Liver (tissue), 9 donors: ENCODE results near the gene LPP. TPM values are rescaled to one million over a fixed set of nuclear protein-coding genes. Genes with fewer than 3 reads are reported as not detected.

Experiments used
- DNase-seq: peaks from one replicate; pipeline ENCODE4 v3.0.0-alpha.2; 2017; ENCODE audit warnings: low spot score
- H3K27ac ChIP-seq, 2 donors: one replicate each; pipeline ENCODE4 v1.7.0; 2013; ENCODE audit warnings: inconsistent platforms in 2 of 2, low read length in 2 of 2, control low read depth in 1 of 2, low read depth in 1 of 2, mild to moderate bottlenecking in 1 of 2
- H3K27me3 ChIP-seq, 4 donors: one replicate each; pipeline versions ENCODE4 v1.6.1 to v1.7.0; 2013; ENCODE audit warnings: low read length in 3 of 4, inconsistent platforms in 1 of 4, mild to moderate bottlenecking in 1 of 4, moderate library complexity in 1 of 4; ENCODE audit not compliant: control insufficient read depth in 4 of 4, insufficient read depth in 4 of 4
- H3K36me3 ChIP-seq, 4 donors: one replicate each; pipeline versions ENCODE4 v1.6.1 to v1.7.0; 2013; ENCODE audit warnings: low read length in 3 of 4, mild to moderate bottlenecking in 3 of 4, low read depth in 1 of 4, moderate library complexity in 1 of 4; ENCODE audit not compliant: control insufficient read depth in 4 of 4, insufficient read depth in 3 of 4
- H3K4me1 ChIP-seq, 4 donors: one replicate each; pipeline versions ENCODE4 v1.6.1 to v1.7.0; 2013; ENCODE audit warnings: low read length in 3 of 4, mild to moderate bottlenecking in 3 of 4, moderate library complexity in 1 of 4; ENCODE audit not compliant: control insufficient read depth in 4 of 4, insufficient read depth in 4 of 4
- H3K4me3 ChIP-seq, 3 donors: one replicate each; pipeline versions ENCODE4 v1.6.1 to v1.7.0; 2013; ENCODE audit warnings: low read length in 3 of 3, control low read depth in 1 of 3, low read depth in 1 of 3, mild to moderate bottlenecking in 1 of 3
- H3K9ac ChIP-seq, 2 donors: one replicate each; pipeline ENCODE4 v1.7.0; 2013; ENCODE audit warnings: low read length in 2 of 2, mild to moderate bottlenecking in 2 of 2, moderate library complexity in 2 of 2, control low read depth in 1 of 2, low read depth in 1 of 2
- H3K9me3 ChIP-seq, 4 donors: one replicate each; pipeline versions ENCODE4 v1.6.1 to v1.7.0; 2013; ENCODE audit warnings: low read length in 3 of 4; ENCODE audit not compliant: control insufficient read depth in 4 of 4
- ATF3 ChIP-seq: IDR thresholded peaks from 2 replicates; pipeline ENCODE4 v1.6.1; 2016; ENCODE audit warnings: antibody characterized with exemption
- CTCF ChIP-seq: fragments of 150-350 bp; IDR thresholded peaks from 2 replicates; pipeline ENCODE4 v1.5.1; 2017; ENCODE audit warnings: improper control_type of control experiment, low read depth, low read length; ENCODE audit not compliant: missing input control
- EGR1 ChIP-seq, 2 donors: IDR thresholded peaks; 2 replicates each; pipeline ENCODE4 v1.6.1; 2016 to 2018; ENCODE audit warnings: antibody characterized with exemption in 2 of 2, low read depth in 2 of 2
- FOXA1 ChIP-seq: IDR thresholded peaks from 2 replicates; pipeline ENCODE4 v1.6.1; 2016; ENCODE audit warnings: antibody characterized with exemption
- FOXA2 ChIP-seq: IDR thresholded peaks from 2 replicates; pipeline ENCODE4 v1.6.1; 2016; ENCODE audit warnings: antibody characterized with exemption
- GABPA ChIP-seq, 2 donors: IDR thresholded peaks in 1 of 2; conservative IDR thresholded peaks in 1 of 2; 2 replicates each; pipeline ENCODE4 v1.6.1; 2016; ENCODE audit warnings: antibody characterized with exemption in 2 of 2, mild to moderate bottlenecking in 1 of 2, moderate library complexity in 1 of 2
- HNF4A ChIP-seq, 2 donors: conservative IDR thresholded peaks; 2 replicates each; pipeline ENCODE4 v1.6.1; 2016; ENCODE audit warnings: antibody characterized with exemption in 2 of 2, mild to moderate bottlenecking in 2 of 2
- HNF4G ChIP-seq: IDR thresholded peaks from 2 replicates; pipeline ENCODE4 v1.6.1; 2016; ENCODE audit warnings: antibody characterized with exemption
- JUND ChIP-seq, 2 donors: IDR thresholded peaks; 2 replicates each; pipeline ENCODE4 v1.6.1; 2016; ENCODE audit warnings: antibody characterized with exemption in 2 of 2
- MAX ChIP-seq: IDR thresholded peaks from 2 replicates; pipeline ENCODE4 v1.6.1; 2016; ENCODE audit warnings: antibody characterized with exemption
- NR2F2 ChIP-seq: IDR thresholded peaks from 2 replicates; pipeline ENCODE4 v1.6.1; 2016; ENCODE audit warnings: antibody characterized with exemption
- RAD21 ChIP-seq, 2 donors: IDR thresholded peaks; 2 replicates each; pipeline ENCODE4 v1.6.1; 2016; ENCODE audit warnings: antibody characterized with exemption in 2 of 2, mild to moderate bottlenecking in 2 of 2
- REST ChIP-seq: IDR thresholded peaks from 2 replicates; pipeline ENCODE4 v1.6.1; 2016; ENCODE audit warnings: antibody characterized with exemption, mild to moderate bottlenecking
- RXRA ChIP-seq, 2 donors: IDR thresholded peaks; 2 replicates each; pipeline ENCODE4 v1.6.1; 2017 to 2018; ENCODE audit warnings: antibody characterized with exemption in 2 of 2, mild to moderate bottlenecking in 1 of 2
- SP1 ChIP-seq: IDR thresholded peaks from 2 replicates; pipeline ENCODE4 v1.6.1; 2018; ENCODE audit warnings: antibody characterized with exemption, mild to moderate bottlenecking
- TAF1 ChIP-seq: conservative IDR thresholded peaks from 2 replicates; pipeline ENCODE4 v1.6.1; 2016; ENCODE audit warnings: antibody characterized with exemption, mild to moderate bottlenecking
- YY1 ChIP-seq: IDR thresholded peaks from 2 replicates; pipeline ENCODE4 v1.6.1; 2016; ENCODE audit warnings: antibody characterized with exemption, mild to moderate bottlenecking
- ZBTB33 ChIP-seq: IDR thresholded peaks from 2 replicates; pipeline ENCODE4 v1.6.1; 2016; ENCODE audit warnings: antibody characterized with exemption
- WGBS: extraction: QIAGEN DNeasy Blood & Tissue Kit; methylation state at CpG from one replicate; pipeline ENCODE4 v1.1.7; 2013; 5-methylcytosine and 5-hydroxymethylcytosine counted together
- polyA plus RNA-seq, 2 donors: library from polyadenylated mRNA; stranded (reverse) in 1 of 2; unstranded in 1 of 2; fragments of 200-250 nt in 1 of 2; fragments of >200 nt in 1 of 2; fragmentation: Nextera tagmentation in 1 of 2; extraction: Ambion mirVana in 1 of 2; gene quantifications; one replicate each; pipeline versions ENCODE4 v1.2.1 to v1.2.3, GENCODE V29; 2013 to 2015
- total RNA-seq, 2 donors: library from RNA; depleted of rRNA; stranded (reverse); fragments of >200 nt; gene quantifications; one replicate each; pipeline ENCODE4 v1.2.3, GENCODE V29; 2014
- donor health status: healthy.
- donor health status: healthy.
- donor health status: healthy.
- donor health status: healthy.
- donor health status: healthy.

The LPP gene
- total and polyA plus RNA-seq, 4 donors, result 3.3 to 53.7 (median 28.2) TPM

GRCh38 chr3:188370081-188370830 lies 216.3 kb downstream of the LPP start:
- no peak for DNase-seq
- no peak for TF ChIP-seq RAD21 (IDR thresholded peaks at IDR 0.05)
- TF ChIP-seq CTCF, result no peak
- no peak for TF ChIP-seq HNF4G
- TF ChIP-seq ZBTB33, result no peak
- no peak for TF ChIP-seq ATF3
- TF ChIP-seq MAX, result no peak
- no peak for TF ChIP-seq REST
- TF ChIP-seq YY1, result no peak
- TF ChIP-seq NR2F2, result no peak
- TF ChIP-seq FOXA1, result no peak
- no peak for TF ChIP-seq TAF1
- no peak for TF ChIP-seq RXRA (IDR thresholded peaks at IDR 0.05)
- no peak for TF ChIP-seq HNF4A (conservative IDR thresholded peaks at IDR 0.05)
- TF ChIP-seq FOXA2, result no peak
- no peak for TF ChIP-seq SP1
- no peak for TF ChIP-seq JUND (IDR thresholded peaks at IDR 0.05)
- Histone ChIP-seq H3K4me1 (no peaks in the 10 kb centered on the region), H3K36me3 (no peaks in the 10 kb centered on the region), H3K27me3 (no peaks in the 10 kb centered on the region), H3K4me3 (no peak overlapping the region), H3K9ac (no peak overlapping the region), H3K9me3 (no peaks in the 10 kb centered on the region), H3K27ac (no peak overlapping the region)
- 92% methylated on average over 15 of the region's 15 CpGs for WGBS

GRCh38 chr3:188378786-188379185 lies 224.8 kb downstream of the LPP start:
- Histone ChIP-seq H3K9me3 (no peaks in the 10 kb centered on the region), H3K36me3 (no peaks in the 10 kb centered on the region), H3K4me3 (no peak overlapping the region), H3K4me1 (peaks cover 1 to 11% (median 7%) of the 10 kb centered on the region in 4 donors), H3K27me3 (no peaks in the 10 kb centered on the region), H3K9ac (no peak overlapping the region), H3K27ac (no peak overlapping the region)
- no peak for DNase-seq
- WGBS, result 94% methylated on average over 4 of the region's 4 CpGs
- no peak for TF ChIP-seq NR2F2
- TF ChIP-seq HNF4G, result no peak
- no peak for TF ChIP-seq YY1
- no peak for TF ChIP-seq ZBTB33
- no peak for TF ChIP-seq GABPA (IDR thresholded peaks at IDR 0.05 in 1 of 2, conservative IDR thresholded peaks at IDR 0.05 in 1 of 2)
- no peak for TF ChIP-seq MAX
- no peak for TF ChIP-seq FOXA1
- TF ChIP-seq TAF1, result no peak
- TF ChIP-seq EGR1 (IDR thresholded peaks at IDR 0.05; ENCODE audit: low read depth in 2 of 2), result no peak
- TF ChIP-seq RAD21 (IDR thresholded peaks at IDR 0.05), result no peak
